ENCODE measurements around the gene CNBD2. TPM values are rescaled to one million over a fixed set of nuclear protein-coding genes. Genes with fewer than 3 reads are reported as not detected.
"Not testable (repeated sequence)": the region's sequence is repeated elsewhere in the genome, so short reads cannot be mapped to it uniquely, and the experiment has no call there.

CNBD2 gene
- total and polyA plus RNA-seq, 4 donors: 1.7 to 13.6 (median 5.4) TPM

DNA sequence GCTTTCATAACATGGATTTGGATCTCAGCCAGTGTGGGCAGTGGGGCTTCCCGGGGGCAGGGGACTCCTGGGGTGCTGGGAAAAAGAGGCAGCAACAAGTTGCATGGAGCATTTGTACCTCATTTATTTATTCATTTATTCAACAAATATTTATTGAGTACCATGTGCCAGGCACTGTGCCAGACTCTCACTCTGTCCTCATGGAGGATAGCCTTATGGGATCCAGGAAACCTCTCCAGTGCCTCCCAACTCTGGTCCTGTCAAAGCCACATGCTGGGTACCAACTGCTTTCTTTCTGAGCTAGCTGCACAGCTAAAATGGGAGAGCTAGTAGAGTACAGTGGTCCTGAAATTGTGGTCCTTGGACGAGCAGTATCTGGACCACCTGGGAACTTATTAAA, 98.4 kb downstream of the CNBD2 start:
- DNase-seq (no peak), ATAC-seq (ENCODE audit: insufficient read depth, low FRiP score) (no peak)
- H3K27ac ChIP-seq (ENCODE audit: low read depth in 1 of 2, low read length in 1 of 2): no peak overlapping the region
- no peaks in the 10 kb centered on the region for H3K27me3 ChIP-seq (ENCODE audit: control insufficient read depth in 3 of 3, insufficient read depth in 3 of 3, low read length in 2 of 3)
- peaks cover 0 to 13% (median 4%) of the 10 kb centered on the region in 5 donors for H3K4me1 ChIP-seq (ENCODE audit: control insufficient read depth in 5 of 5, insufficient read depth in 5 of 5, low read length in 5 of 5)
- peaks cover 0 to under 1% (median 0%) of the 10 kb centered on the region in 4 donors for H3K9me3 ChIP-seq (ENCODE audit: control insufficient read depth in 4 of 4, insufficient read depth in 3 of 4, low read length in 3 of 4)
- no peaks in the 10 kb centered on the region for H3K36me3 ChIP-seq (ENCODE audit: control insufficient read depth in 4 of 4, insufficient read depth in 4 of 4, low read length in 4 of 4)
- 44 to 67% methylated on average over 2 of the region's 2 CpGs for WGBS, 2 donors
- H3K4me3 ChIP-seq: no peak overlapping the region
- H3K9ac ChIP-seq (ENCODE audit: insufficient read depth in 1 of 2, low read length in 2 of 2): no peak overlapping the region
- TF ChIP-seq, protein P1, sequence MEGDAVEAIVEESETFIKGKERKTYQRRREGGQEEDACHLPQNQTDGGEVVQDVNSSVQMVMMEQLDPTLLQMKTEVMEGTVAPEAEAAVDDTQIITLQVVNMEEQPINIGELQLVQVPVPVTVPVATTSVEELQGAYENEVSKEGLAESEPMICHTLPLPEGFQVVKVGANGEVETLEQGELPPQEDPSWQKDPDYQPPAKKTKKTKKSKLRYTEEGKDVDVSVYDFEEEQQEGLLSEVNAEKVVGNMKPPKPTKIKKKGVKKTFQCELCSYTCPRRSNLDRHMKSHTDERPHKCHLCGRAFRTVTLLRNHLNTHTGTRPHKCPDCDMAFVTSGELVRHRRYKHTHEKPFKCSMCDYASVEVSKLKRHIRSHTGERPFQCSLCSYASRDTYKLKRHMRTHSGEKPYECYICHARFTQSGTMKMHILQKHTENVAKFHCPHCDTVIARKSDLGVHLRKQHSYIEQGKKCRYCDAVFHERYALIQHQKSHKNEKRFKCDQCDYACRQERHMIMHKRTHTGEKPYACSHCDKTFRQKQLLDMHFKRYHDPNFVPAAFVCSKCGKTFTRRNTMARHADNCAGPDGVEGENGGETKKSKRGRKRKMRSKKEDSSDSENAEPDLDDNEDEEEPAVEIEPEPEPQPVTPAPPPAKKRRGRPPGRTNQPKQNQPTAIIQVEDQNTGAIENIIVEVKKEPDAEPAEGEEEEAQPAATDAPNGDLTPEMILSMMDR (IDR thresholded peaks at IDR 0.05; ENCODE audit: control extremely low read depth, extremely low read depth): no peak

DNA sequence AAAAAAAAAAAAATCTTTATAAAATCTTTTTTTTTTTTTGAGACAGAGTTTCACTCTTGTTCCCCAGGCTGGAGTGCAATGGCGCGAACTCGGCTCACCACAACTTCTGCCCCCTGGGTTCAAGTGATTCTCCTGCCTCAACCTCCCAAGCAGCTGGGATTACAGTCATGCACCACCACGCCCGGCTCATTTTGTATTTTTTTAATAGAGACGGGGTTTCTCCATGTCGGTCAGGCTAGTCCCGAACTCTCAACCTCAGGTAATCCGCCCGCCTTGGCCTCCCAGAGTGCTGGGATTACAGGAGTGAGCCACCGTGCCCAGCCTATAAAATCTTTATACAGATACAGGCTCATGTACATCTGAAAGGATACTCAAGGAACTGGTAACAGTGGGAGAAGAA, 100.1 kb downstream of the CNBD2 start:
- peaks cover 0 to 13% (median 4%) of the 10 kb centered on the region in 5 donors for H3K4me1 ChIP-seq (ENCODE audit: control insufficient read depth in 5 of 5, insufficient read depth in 5 of 5, low read length in 5 of 5)
- not testable (repeated sequence) for H3K27ac ChIP-seq (ENCODE audit: low read depth in 1 of 2, low read length in 1 of 2); H3K27me3 ChIP-seq (ENCODE audit: control insufficient read depth in 3 of 3, insufficient read depth in 3 of 3, low read length in 2 of 3); H3K36me3 ChIP-seq (ENCODE audit: control insufficient read depth in 4 of 4, insufficient read depth in 4 of 4, low read length in 4 of 4); H3K4me3 ChIP-seq; H3K9me3 ChIP-seq (ENCODE audit: control insufficient read depth in 4 of 4, insufficient read depth in 3 of 4, low read length in 3 of 4); H3K9ac ChIP-seq (ENCODE audit: insufficient read depth in 1 of 2, low read length in 2 of 2); ATAC-seq (ENCODE audit: insufficient read depth, low FRiP score); DNase-seq
- WGBS, 2 donors: 96 to 97% methylated on average over 11 of the region's 11 CpGs

DNA sequence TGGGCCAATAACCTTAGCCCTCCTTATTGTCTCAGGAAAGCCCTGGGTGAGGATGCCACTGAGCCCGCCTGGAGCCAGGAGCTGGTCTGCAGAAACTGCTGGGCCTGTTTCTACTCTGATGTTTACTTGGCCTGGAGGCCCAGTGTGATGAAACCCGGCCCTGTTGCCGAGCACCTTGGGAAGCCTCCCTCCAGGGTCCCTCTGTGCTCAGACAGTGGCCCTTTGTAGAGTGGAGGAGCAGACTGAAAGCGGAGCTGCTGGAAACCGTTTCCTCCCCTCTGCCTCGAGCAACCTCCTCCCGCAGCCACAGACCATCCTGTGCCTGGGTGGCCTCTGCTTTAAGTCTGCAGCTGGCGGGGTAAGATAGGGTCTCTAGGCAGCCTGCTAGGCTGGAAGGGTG, 102.1 kb downstream of the CNBD2 start:
- Histone ChIP-seq H3K36me3 (ENCODE audit: control insufficient read depth in 4 of 4, insufficient read depth in 4 of 4, low read length in 4 of 4) (no peaks in the 10 kb centered on the region), H3K9me3 (ENCODE audit: control insufficient read depth in 4 of 4, insufficient read depth in 3 of 4, low read length in 3 of 4) (no peaks in the 10 kb centered on the region), H3K4me1 (ENCODE audit: control insufficient read depth in 5 of 5, insufficient read depth in 5 of 5, low read length in 5 of 5) (peaks cover 0 to 3% (median 0%) of the 10 kb centered on the region in 5 donors), H3K27me3 (ENCODE audit: control insufficient read depth in 3 of 3, insufficient read depth in 3 of 3, low read length in 2 of 3) (no peaks in the 10 kb centered on the region), H3K27ac (ENCODE audit: low read depth in 1 of 2, low read length in 1 of 2) (no peak overlapping the region), H3K9ac (ENCODE audit: insufficient read depth in 1 of 2, low read length in 2 of 2) (no peak overlapping the region), H3K4me3 (no peak overlapping the region)
- ATAC-seq (ENCODE audit: insufficient read depth, low FRiP score) (no peak), DNase-seq (peak in 2 of 3 donors; percentile 27 to 52)
- 73 to 80% methylated on average over 8 of the region's 8 CpGs for WGBS, 2 donors
- TF ChIP-seq, protein P1 (IDR thresholded peaks at IDR 0.05; ENCODE audit: control extremely low read depth, extremely low read depth): no peak

DNA sequence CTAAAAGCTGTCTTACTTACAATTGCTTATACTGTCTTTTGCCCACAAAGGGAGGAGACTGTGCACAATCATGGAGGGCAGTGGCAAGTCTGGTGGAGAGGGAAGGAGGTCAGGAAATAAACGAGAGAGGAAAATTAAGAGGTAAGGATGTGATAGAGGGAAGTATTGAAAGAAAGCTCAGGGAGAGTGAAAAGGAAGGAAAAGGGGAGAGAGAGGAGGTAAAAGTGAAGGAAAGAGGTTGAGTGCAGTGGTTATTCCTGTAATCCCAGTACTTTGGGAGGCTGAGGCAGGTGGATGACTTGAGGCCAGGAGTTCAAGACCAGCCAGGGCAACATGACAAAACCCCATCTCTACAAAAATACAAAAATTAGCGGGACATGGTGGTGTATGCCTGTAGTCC, 103.5 kb downstream of the CNBD2 start:
- Histone ChIP-seq H3K36me3 (ENCODE audit: control insufficient read depth in 4 of 4, insufficient read depth in 4 of 4, low read length in 4 of 4) (no peaks in the 10 kb centered on the region), H3K9me3 (ENCODE audit: control insufficient read depth in 4 of 4, insufficient read depth in 3 of 4, low read length in 3 of 4) (no peaks in the 10 kb centered on the region), H3K9ac (ENCODE audit: insufficient read depth in 1 of 2, low read length in 2 of 2) (no peak overlapping the region), H3K27me3 (ENCODE audit: control insufficient read depth in 3 of 3, insufficient read depth in 3 of 3, low read length in 2 of 3) (no peaks in the 10 kb centered on the region), H3K27ac (ENCODE audit: low read depth in 1 of 2, low read length in 1 of 2) (no peak overlapping the region), H3K4me1 (ENCODE audit: control insufficient read depth in 5 of 5, insufficient read depth in 5 of 5, low read length in 5 of 5) (peaks cover 0 to 3% (median 0%) of the 10 kb centered on the region in 5 donors), H3K4me3 (no peak overlapping the region)
- WGBS, 2 donors: 69 to 76% methylated on average over 2 of the region's 2 CpGs
- TF ChIP-seq, protein P1 (IDR thresholded peaks at IDR 0.05; ENCODE audit: control extremely low read depth, extremely low read depth): no peak
- DNase-seq (no peak), ATAC-seq (ENCODE audit: insufficient read depth, low FRiP score) (no peak)
